RWPE2 (cell line): ENCODE results near the gene FRMD5.

Experiments
- ATAC-seq: fragments of 200-7000 bp; cut with Tn5 transposase; 3 replicates; pipeline ENCODE4 v1.9.1; 2021; ENCODE audit warnings: low read depth
- DNase-seq: peaks from one replicate; pipeline ENCODE4 v3.0.0-alpha.2; 2020; ENCODE audit warnings: low spot score
- H3K27ac ChIP-seq: fragments of 450-650 bp; 2 replicates; pipeline ENCODE4 v1.5.1; 2017; ENCODE audit warnings: mild to moderate bottlenecking; ENCODE audit not compliant: poor library complexity, severe bottlenecking
- H3K27me3 ChIP-seq: fragments of 250-450 bp; sonication (Bioruptor Pico); 2 replicates; pipeline ENCODE4 v1.5.1; 2021; ENCODE audit warnings: mild to moderate bottlenecking, moderate library complexity; ENCODE audit not compliant: insufficient read depth, poor library complexity, severe bottlenecking
- H3K36me3 ChIP-seq: fragments of 250-450 bp; sonication (Bioruptor Pico); 2 replicates; pipeline ENCODE4 v1.5.1; 2020; ENCODE audit warnings: low read depth, mild to moderate bottlenecking, moderate library complexity
- H3K4me1 ChIP-seq: fragments of 250-450 bp; sonication (Bioruptor Pico); 2 replicates; pipeline ENCODE4 v1.5.1; 2021; ENCODE audit warnings: mild to moderate bottlenecking, moderate library complexity; ENCODE audit not compliant: insufficient read depth, poor library complexity, severe bottlenecking
- H3K4me3 ChIP-seq: fragments of 250-450 bp; sonication (Bioruptor Pico); 2 replicates; pipeline ENCODE4 v1.5.1; 2021; ENCODE audit warnings: mild to moderate bottlenecking, moderate library complexity; ENCODE audit not compliant: severe bottlenecking
- H3K9me3 ChIP-seq: fragments of 250-450 bp; sonication (Bioruptor Pico); 2 replicates; pipeline ENCODE4 v1.5.1; 2021; ENCODE audit warnings: mild to moderate bottlenecking, moderate library complexity; ENCODE audit not compliant: severe bottlenecking
- TF ChIP-seq, protein P1 (sequence below): fragments of 450-650 bp; IDR thresholded peaks from one replicate; pipeline ENCODE4 v1.5.1; 2017; ENCODE audit warnings: mild to moderate bottlenecking, moderate library complexity; ENCODE audit not compliant: poor library complexity, severe bottlenecking

Gene FRMD5

GRCh38 chr15:44029940-44030568 is 165.0 kb downstream of the FRMD5 start:
- peak overlapping the region; percentile 68 for H3K27ac ChIP-seq
- peak; percentile 79 for ATAC-seq
- peaks cover 39% of the 10 kb centered on the region for H3K4me1 ChIP-seq

GRCh38 chr15:44029003-44029402 is 166.1 kb downstream of the FRMD5 start:
- Histone ChIP-seq H3K4me3 (no peak overlapping the region), H3K4me1 (peaks cover 32% of the 10 kb centered on the region), H3K9me3 (no peaks in the 10 kb centered on the region), H3K27ac (peak overlapping the region; percentile 68), H3K27me3 (no peaks in the 10 kb centered on the region), H3K36me3 (no peaks in the 10 kb centered on the region)
- TF ChIP-seq, protein P1, sequence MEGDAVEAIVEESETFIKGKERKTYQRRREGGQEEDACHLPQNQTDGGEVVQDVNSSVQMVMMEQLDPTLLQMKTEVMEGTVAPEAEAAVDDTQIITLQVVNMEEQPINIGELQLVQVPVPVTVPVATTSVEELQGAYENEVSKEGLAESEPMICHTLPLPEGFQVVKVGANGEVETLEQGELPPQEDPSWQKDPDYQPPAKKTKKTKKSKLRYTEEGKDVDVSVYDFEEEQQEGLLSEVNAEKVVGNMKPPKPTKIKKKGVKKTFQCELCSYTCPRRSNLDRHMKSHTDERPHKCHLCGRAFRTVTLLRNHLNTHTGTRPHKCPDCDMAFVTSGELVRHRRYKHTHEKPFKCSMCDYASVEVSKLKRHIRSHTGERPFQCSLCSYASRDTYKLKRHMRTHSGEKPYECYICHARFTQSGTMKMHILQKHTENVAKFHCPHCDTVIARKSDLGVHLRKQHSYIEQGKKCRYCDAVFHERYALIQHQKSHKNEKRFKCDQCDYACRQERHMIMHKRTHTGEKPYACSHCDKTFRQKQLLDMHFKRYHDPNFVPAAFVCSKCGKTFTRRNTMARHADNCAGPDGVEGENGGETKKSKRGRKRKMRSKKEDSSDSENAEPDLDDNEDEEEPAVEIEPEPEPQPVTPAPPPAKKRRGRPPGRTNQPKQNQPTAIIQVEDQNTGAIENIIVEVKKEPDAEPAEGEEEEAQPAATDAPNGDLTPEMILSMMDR = no peak
- ATAC-seq = no peak
- no peak for DNase-seq

More at GRCh38 chr15:44029940-44030568, 165.0 kb downstream of the FRMD5 start:
- no peak for DNase-seq
- H3K36me3 ChIP-seq = no peaks in the 10 kb centered on the region
- no peak overlapping the region for H3K4me3 ChIP-seq
- H3K9me3 ChIP-seq = no peaks in the 10 kb centered on the region
- TF ChIP-seq, protein P1 = peak; percentile 30
- H3K27me3 ChIP-seq = no peaks in the 10 kb centered on the region

DNA sequence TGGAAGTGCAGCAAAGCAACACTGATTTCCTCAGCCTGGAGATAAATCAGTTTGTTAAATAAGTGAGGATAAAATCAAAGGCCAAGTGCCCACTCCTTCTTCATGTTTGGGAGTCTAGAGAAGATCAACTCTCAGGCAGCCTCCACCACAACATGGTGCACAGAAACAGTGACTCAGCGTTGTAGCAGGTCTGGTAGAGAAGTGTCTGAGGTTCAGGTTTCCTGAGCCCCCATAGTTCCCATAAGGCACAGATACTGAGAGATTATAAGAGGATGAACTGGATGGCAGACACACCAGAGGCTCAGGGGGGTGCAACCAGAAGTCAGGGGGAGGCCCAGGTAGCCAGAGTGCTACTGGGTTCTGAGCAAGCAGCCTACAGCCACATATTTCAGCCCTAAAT is 166.7 kb downstream of the FRMD5 start:
- H3K4me1 ChIP-seq = peaks cover 30% of the 10 kb centered on the region
- no peak overlapping the region for H3K4me3 ChIP-seq
- H3K27me3 ChIP-seq = no peaks in the 10 kb centered on the region
- TF ChIP-seq, protein P1 = no peak
- H3K27ac ChIP-seq = peak overlapping the region; percentile 68
- ATAC-seq = peak; percentile 28; the same call in 1 of the 3 replicates
- no peaks in the 10 kb centered on the region for H3K36me3 ChIP-seq
- H3K9me3 ChIP-seq = no peaks in the 10 kb centered on the region
- no peak for DNase-seq

DNA sequence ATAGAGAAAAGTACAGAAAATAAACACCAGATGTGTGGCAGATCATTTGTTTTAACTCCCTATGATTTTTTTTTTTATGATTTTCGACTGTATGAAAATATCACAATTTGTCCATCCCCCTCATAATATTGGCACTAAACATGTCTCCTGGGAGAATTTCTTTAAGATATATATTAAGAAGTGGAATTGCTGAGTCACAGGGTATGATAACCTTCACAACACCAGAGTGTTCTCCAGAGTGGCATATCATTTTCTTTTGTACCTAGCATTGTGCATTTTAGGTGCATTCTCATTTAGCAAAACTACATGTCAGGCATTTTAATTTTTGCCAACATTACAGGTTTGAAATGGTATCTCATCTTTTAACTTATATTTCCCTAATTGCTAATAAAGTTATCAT is 170.9 kb downstream of the FRMD5 start:
- H3K4me1 ChIP-seq = peaks cover 15% of the 10 kb centered on the region
- ATAC-seq (no peak), DNase-seq (no peak)
- no peaks in the 10 kb centered on the region for H3K9me3 ChIP-seq
- TF ChIP-seq, protein P1 = no peak
- H3K27ac ChIP-seq = no peak overlapping the region
- no peaks in the 10 kb centered on the region for H3K36me3 ChIP-seq
- H3K4me3 ChIP-seq = no peak overlapping the region
- H3K27me3 ChIP-seq = no peaks in the 10 kb centered on the region

DNA sequence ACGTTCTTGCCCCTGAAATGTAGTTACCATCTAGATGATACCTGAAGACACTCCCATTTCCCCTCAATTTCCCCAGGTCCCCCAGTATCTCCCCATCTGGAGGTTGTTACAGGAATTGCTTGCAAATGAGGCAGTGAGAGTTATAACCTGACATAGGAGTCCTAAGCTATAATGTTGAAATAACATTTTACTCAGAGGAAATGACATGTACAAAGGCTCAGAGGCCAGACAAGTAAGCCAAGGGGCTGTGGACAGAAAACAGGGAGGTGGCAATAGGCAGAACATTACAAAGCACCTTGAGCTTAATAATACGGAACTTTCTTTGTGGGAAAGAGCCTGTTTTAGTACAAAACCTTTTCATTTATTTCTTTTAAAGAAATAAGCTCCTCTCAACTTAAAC is 171.9 kb downstream of the FRMD5 start:
- H3K4me1 ChIP-seq = peaks cover 5% of the 10 kb centered on the region
- H3K36me3 ChIP-seq = no peaks in the 10 kb centered on the region
- H3K27ac ChIP-seq = no peak overlapping the region
- no peak overlapping the region for H3K4me3 ChIP-seq
- ATAC-seq (peak; percentile 73; the same call in 1 of the 3 replicates), DNase-seq (no peak)
- H3K9me3 ChIP-seq = no peaks in the 10 kb centered on the region
- no peaks in the 10 kb centered on the region for H3K27me3 ChIP-seq
- TF ChIP-seq, protein P1 = no peak
